IPS DF 4.7 (cell line): Measurements from ENCODE around the gene UCN2.

Experiments
- DNase-seq: peaks from one replicate; pipeline ENCODE4 v3.0.0-alpha.2; 2013; ENCODE audit warnings: low spot score; ENCODE audit errors: extremely low read depth

The UCN2 gene

DNA sequence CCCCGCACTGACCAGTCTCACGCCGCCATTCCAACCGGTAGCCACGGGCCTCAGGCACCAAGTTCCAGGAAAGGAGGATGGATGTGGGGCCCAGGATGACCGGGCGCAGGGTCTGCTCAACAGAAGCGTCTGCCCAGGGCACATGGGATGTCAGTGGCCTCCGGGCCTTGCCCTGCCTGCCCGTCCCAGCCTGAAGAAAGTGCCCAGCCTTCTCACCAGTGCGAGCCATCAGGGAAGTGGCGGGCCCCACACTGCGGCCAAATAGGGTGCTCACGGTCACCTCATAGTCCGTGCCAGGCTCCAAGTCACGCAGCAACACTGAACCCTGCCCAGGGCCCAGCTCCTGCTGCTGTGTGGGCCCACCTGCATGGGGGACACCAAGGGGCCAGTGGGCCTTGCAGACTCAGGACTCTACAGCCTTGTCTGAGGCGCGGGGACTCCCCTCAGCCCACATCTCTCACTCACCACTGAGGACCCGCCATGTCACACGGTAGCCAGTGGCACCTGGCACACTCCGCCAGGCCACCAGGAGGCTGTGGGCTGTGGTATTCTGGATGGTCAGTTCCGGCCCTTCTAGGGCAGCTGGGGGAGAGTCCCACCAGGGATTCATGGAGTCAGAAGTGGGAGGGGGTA lies 28.4 kb upstream of the UCN2 start:
- DNase-seq, result no peak

DNA sequence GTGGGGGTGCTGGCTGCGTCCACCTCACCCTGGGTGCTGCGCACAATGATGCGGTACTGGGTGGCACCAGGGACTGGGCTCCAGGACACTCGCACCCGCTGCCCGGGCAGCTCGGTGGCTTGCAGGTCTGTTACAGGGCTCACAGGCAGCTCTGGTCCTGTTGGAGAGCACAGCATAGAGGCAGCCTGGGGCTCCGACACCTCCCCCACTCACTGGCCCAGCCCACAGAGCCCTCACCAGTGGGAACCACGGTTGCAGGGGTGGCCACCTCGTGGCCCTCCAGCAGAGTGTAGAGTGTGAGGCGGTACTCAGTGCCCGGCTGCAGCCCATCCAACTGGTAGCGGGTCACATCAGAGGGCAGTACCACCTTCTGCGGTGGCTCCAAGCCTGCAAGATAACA lies 27.9 kb upstream of the UCN2 start:
- no peak for DNase-seq

DNA sequence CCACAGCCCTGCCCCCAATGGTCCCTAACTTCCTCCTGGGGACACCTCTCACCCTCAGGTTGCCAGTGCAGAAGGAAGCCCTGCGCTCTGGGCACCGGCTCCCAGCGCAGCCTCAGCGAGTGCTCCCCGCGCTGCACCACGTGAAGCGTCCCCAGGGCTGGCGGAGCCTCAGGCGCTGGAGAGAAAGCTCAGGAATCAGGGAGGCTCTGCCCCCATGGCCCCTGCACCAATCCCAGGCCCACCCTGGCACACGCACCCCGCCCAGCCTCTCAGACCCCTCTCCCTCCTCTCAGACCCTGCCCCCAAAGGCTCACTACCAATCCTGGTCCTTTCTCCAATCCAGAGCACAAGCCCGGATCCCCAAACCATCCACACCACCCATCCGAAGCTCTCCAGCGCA lies 24.6 kb upstream of the UCN2 start:
- no peak for DNase-seq

DNA sequence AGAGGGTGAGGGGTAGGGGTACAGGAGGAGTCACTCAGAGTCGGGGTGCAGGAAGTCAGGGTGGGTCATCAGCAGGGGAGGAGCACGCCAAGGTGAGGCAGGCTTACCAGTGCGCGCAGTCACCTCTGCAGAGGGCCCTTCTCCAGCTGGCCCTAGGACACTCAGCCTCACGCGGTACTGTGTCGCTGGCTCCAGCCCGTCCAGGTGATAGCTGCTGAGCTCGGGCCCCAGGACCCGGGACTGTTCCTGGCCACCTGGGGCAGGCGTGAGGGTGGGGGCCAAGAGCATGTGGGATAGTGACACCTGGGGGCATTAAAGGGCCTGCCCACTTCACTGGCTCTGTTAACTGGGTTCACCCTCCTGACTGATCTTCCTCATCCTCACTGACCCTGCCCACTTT lies 24.1 kb upstream of the UCN2 start:
- no peak for DNase-seq

DNA sequence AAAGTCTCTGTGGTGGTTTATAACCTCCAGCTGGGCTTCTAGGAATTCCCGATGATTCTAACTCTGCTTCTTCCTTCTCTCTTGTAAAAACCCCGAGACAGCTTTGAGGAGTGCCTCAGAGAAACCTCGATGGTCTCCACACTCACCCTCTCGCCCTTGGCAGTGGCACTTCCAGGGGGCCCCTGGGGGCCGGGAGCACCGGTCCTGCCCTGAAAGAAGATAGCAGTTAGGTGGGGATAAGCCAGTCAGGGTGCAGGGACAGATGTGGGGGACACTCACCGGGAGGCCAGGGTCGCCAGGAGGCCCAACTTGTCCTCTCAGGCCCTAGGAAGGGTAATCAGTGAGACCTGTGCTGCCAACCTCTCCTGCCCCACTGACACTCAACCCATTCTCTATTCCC lies 21.8 kb upstream of the UCN2 start:
- no peak for DNase-seq

DNA sequence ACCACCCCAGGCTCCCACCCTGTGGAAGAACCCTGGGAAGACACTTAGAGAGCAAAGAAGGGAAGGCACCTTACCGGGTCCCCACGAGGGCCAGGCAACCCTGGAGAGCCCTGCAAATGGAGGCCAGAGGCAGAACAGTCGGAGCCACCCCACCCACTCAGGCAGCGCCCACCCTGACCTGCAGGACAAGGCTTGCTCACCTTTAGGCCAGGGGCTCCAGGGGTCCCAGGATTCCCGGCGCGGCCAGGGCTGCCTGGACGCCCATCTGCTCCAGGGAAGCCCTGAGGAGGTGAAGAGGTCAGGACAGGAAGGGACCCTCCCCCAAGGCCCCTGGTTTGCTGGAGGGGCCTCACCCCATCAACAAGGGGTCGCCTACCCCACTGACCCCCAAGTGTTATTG lies 21.3 kb upstream of the UCN2 start:
- DNase-seq, result no peak

DNA sequence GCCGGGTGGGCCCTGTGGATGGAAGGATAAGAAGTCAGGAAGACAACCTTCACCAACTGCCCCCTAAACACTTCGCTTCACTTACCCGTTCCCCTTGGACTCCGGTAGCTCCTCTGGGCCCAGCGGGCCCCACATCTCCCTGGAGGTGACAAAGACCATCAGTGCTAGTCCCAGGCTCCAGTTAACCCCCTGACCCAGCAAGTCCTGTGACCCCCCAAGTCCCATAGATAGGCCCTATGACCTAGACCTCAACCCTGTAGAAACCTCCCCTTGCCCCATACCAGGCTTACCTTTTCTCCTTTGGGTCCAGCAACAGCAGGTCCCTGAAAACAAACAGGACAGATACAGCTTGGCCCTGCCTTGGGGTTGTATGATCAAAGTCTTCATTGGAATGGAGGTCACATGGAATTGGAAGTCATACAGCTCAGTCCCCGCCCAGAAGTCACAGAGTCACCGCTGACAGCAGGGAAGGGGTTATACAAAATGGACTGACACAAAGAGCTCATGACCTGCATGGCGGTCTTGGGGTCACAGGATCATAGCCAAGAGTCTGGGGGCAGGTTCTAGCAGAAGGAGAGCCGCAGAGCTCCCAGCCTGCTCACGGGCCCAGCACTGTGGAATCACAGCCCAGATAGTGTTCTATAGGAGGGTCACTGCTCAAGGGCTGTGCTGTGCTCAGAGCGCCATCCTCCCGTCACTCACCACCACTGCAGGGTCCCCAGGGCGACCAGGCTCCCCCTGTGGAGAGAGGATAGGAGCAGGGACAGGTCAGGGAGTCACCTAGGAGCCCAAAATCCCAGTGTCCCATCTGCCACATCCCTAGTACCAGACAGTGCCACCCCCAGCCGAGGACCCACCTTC lies 18.3 kb upstream of the UCN2 start:
- no peak for DNase-seq

DNA sequence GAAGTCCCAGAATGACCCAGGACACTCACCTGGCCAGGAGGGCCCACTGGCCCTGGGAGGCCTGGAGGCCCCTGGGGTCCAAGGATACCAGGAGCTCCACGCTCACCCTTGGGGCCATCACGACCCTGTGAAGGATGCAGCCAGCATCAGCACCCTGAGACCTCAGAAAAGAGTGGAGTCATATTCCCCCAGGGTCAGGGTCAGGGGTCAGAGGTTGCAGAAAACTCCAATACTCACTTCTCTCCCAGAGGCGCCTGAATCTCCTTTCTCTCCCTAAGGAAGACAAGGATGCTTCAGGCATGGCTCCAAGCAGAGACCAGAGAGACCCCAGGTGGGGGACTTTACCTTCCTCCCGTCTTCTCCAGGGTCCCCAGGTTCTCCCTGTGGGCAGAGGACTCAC lies 13.1 kb upstream of the UCN2 start:
- DNase-seq, result no peak

DNA sequence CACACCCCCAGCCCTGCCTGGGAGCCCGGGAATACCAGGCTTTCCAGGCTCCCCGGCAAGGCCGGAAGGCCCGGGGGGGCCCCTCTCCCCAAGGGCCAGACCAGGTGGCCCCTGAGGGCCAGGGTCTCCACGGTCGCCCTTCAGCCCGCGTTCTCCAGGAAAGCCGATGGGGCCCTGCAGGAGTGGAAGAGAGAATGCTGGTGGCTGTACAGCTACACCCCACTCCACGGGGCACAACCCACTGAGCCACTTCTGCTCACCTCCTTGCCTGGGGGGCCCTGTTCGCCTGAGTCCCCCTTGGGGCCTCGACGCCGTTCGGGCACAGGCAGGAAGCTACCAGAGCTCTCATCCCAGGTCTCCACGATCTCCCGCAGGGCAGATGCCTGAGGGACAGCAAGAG lies 11.8 kb upstream of the UCN2 start:
- DNase-seq, result no peak

DNA sequence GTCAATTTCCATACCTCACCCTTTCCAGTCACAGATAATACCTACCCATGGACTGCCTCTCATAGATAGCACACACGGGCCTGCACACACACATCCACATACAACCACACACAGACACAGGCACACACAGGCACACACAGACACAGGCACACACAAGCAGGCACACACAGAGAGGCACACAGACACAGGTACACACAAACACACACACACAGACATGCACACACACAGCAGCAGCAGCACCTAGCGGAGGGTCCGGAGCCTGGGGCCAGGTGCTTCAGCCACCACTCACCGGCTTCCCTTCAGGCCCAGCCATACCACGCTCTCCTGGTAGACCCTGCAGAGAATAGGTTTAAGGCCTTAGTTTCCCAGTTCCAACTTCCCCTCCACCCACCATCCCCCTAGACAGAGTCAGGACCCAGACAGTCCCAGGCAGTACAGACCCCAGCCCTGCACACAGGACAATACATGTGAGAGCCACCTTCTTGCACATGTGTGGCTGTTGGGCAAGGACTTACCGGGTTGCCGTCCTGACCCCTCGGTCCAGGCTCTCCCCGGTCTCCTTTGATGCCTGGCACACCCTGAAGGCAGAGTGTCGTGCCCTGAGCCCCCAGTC lies 10.5 kb upstream of the UCN2 start:
- DNase-seq, result no peak

DNA sequence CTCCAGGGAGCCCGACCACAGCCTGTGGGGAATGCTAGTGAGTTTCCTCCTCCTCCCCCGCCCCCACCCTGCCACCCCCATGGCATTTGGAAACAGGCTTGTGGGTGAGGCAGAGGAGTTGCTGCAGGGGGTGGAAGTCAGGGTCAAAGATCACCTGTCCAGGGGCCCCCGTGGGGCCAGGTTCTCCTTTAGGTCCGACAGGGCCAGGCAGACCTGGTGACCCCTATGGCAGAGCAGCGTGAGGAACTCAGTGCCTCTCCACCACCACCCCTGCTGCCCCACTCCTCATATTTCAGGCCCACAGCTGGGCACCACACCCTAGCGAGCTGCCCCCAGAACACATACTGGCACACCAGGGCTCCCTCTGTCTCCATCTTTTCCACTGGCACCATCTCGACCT lies 8.9 kb upstream of the UCN2 start:
- DNase-seq, result no peak

DNA sequence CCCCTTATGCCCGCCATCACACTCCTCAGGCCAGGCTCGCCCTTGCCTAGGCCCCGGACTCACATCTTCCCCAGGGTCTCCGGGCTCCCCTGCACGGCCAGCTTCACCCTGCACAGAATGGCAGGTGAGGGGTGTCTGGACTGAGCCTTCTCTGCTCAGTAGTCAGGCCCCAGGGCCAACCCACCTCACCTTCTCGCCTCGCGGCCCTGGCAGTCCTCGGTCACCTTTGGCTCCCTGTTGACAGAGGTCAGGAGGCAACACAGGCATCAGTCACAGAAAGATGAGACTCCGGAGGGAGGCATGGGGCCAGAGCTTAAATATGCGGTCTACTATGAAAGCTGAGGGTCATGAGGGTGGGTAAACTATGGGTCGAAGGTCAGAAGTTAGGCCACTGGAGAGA lies 8.4 kb upstream of the UCN2 start:
- DNase-seq, result no peak

DNA sequence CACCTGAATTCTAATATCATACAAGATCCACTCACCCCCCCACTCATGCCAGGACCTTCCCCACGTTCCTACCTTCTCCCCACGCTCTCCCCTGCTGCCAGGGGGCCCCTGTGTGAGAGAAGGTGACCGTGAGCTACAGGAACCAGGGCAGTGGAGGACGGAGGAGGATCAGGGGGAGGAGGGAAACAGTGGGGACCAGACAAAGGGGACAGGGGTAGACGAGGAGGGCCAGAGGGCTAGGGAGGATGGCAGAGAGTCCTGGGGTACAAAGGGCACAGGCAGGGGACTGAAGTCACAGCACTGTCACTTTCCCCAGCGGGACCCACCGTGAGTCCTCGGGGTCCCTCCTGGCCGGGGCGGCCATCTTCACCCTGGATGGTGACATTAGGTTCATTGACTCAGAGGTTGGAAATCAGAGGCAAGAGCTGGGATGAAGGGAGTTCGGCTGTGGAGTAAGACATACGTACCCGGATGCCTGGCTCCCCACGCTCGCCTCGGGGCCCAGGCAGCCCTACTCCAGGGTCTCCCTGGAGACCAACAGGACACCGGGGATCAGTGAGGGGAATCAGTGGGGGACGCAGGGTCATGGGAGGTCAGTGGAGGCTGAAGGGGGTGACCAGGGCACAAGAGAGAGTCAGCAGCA lies 6.3 kb upstream of the UCN2 start:
- DNase-seq, result no peak

DNA sequence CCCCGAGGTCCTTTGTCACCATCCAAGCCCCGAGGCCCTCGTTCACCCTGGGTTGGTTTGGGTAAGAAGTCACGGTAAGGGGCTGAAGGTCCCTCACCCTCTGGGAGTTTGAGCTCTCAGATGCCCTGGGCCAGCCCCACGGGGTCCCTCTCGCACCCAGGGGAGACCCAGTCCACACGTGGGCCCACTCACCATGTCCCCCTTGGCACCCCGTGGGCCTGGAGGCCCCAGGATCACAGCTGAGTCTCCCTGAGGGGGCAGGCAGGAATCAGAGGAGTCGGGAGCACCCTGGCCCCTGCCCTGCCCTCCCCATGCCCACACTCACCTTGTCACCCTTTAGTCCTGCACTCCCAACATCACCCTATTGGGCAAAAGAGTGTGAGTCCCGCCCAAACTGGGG lies 5.8 kb upstream of the UCN2 start:
- DNase-seq, result no peak

DNA sequence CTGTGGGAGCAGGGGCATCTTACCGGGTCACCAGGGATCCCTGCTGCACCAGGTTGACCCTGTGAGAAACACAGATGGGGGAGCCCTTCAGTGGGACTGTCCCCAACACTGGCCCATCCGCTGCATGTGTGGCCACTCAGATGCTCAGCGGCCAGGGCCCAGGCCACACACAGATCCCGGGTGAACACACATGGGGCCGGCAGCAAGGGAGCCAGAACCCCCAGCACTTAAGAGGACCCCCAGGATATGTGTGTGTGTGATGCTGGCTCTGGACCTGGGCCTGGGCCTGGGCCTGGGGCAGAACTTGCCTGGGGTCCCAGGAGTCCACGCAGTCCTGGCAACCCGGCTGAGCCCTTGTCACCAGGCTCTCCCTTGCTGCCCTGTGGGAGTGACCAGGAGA lies 4.9 kb upstream of the UCN2 start:
- no peak for DNase-seq

DNA sequence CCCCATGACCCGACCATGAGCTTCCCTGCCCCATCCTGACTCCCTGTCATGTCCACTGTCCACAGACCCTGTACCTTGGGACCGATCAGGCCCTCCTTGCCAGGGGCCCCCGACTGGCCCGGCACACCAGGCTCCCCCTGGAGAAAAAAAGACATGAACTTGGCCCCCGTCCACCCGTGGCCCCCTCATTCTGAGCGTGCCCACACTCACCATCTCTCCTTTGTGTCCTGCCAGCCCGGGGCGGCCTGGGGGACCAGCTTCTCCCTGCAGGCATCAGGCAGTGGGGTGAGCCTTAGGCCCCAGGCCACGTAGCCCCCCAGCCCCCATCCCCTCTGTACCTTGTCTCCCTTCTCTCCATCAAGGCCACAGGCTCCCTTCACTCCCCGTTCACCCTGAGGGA lies 3.9 kb upstream of the UCN2 start:
- no peak for DNase-seq

DNA sequence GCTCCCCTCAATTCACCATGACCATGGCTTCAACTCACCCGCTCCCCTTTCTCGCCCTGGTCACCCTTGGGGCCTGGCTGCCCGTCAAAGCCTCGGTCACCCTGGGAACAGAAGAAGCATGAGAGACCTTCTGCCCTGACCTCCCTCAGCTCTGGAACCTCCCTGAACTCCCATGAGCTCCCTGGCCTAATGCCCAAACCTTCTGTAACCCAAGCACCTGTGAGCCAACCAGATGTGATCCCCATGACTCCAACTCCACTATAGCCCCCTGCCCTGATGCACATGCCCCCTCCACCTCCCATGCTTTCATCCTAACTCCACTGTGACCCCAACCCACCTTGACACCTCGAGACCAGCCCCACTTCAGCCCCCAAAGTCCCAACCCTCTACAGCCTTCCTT lies 3.5 kb upstream of the UCN2 start:
- no peak for DNase-seq

DNA sequence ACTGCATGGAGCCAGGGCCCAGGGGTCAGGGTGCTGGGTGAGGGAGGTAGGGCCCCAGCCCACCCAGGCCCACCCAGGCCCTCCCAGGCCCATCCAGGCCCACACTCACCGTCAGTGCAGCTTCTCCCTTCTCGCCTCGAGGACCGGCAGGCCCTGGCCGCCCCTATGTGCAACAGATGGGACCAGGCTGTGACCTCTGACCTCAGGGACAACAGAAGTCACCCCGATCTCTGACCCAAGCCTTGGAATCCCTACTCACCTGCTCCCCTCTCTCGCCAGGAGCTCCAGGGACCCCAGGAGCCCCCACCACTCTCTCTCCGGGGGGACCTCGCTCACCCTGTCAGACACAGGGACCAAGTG lies 2.8 kb upstream of the UCN2 start:
- no peak for DNase-seq

DNA sequence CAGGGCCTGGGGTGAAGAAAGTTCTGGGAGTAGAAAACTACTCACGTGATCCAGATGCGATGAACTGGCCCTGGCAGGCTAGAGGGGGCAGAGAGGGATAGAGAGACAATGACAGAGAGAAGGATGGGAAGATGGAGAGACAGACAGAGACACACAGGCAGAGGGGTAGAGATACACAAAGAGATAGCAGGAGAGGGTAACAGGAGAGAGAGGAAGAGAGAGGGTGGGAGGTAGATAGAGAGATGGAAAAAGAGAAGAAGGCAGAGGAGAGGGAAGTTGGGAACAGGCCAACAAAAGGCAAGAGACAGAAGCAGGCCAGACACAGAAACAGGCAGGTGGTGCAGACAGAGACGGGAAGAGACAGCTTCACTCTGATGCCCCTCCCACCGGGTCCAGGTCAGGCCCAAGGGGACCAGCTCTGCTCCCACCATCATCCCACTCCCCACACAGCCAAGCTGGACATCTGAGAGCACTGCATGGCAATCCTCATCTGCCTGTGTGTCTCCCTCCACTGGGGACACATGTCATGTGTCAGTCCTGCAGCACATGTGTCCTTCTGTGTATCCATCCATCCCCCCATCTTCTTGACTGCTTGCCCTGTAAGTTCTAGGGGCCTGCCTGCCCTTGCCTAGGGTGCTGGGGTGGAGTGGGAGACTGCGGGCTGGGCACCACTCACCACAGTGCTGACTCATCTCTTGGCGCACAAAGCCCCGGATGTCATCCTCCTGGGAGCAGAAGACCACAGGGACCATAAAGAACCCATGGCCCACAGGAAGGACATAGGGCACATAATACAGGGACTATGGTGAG lies 2.2 kb upstream of the UCN2 start:
- no peak for DNase-seq

DNA sequence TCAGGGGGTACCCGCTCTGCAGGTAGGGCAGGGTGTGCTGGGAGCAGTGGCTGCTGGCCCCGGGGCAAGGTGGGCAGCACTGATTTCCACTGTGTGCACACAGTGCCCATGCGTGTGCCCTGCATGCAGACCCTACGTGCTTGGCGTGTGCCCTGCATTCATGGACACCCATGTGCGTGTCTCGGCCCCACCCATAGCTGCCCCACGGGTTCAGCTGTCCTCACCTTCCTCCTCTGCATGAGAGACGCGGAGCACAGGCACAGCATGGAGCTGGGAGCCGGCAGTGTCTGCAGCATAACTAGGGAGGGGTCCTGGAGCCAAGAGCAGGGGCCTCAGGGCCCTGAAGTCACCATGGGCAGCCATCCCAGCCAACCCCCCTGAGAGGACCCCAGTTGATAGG lies 1.6 kb upstream of the UCN2 start:
- no peak for DNase-seq

DNA sequence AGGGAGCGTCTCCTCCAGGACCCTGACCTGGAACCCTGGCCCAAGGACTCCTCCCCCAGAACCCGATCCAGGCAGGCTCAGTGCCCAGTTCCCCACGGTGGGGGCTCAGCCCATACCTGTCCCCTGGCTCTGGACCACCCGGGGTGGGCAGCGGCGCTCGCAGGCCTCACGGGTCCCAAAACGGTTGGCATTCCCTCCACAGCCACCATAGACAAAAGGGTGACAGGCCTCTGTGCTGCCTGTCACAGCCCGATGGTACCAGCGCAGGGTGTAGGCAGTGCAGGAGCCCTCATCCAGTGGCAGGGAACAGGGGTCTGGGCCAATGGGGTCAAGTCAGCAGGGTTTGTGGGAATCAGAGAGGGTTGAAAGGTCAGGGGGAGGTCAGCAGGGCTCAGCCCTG lies 1.1 kb upstream of the UCN2 start:
- DNase-seq, result no peak

DNA sequence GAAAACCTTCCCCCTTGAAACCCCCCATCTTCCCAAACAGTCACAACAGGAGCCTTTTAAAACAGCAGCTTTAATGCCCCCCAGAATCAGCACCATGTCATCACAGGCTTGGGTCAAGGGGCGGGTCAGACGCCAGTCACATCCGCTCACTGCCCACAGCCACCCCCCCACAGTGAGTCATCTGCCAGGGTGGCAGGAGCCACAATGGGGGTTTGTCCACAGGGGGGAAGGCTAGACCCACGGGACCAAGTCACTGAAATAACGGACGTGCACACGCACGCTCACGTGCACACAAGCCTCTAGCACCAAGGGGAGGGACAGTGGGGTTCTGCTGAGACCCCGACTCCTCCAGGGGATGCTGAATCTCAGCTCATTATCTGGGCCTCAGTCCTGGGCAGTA lies 441 bp upstream of the UCN2 start:
- DNase-seq, result no peak
